H1 (cell line): ENCODE measurements around the gene CDH20. TPM values are rescaled to one million over a fixed set of nuclear protein-coding genes. Genes with fewer than 3 reads are reported as not detected.

ENCODE experiments used
- CBX5 ChIP-seq: fragments of 300-800, 300-1000 bp; sonication (generic); IDR thresholded peaks from 2 replicates; pipeline ENCODE4 v1.7.1; 2016; ENCODE audit warnings: antibody characterized with exemption, low read length, low read depth
- polyA plus RNA-seq, 7 experiments: library from polyadenylated mRNA; depleted of rRNA in 3 of 7; stranded (reverse) in 5 of 7; unstranded in 2 of 7; fragments of >200 nt in 5 of 7; fragments of 200-250 nt in 2 of 7; gene quantifications; 1 replicate in 5 of 7; 2 replicates in 1 of 7; 4 replicates in 1 of 7; pipeline versions ENCODE4 v1.2.1 to v1.2.3, GENCODE V29; 2011 to 2013; ENCODE audit warnings: missing spikeins in 2 of 7, mixed read lengths in 2 of 7
- total RNA-seq: library from RNA; stranded (reverse); fragmentation: NEBNext Ultra II Directional; extraction: Animal tissue kit (Norgen Biotek cat#: 25700); gene quantifications from 2 replicates; pipeline ENCODE4 v1.2.1, GENCODE V29; 2021

CDH20 gene
- total and polyA plus RNA-seq, 2 of the 8 experiments (the other 6 are each of a cell fraction or from before 2014, with no cell fraction given), result 0.07 to 0.12 TPM

DNA sequence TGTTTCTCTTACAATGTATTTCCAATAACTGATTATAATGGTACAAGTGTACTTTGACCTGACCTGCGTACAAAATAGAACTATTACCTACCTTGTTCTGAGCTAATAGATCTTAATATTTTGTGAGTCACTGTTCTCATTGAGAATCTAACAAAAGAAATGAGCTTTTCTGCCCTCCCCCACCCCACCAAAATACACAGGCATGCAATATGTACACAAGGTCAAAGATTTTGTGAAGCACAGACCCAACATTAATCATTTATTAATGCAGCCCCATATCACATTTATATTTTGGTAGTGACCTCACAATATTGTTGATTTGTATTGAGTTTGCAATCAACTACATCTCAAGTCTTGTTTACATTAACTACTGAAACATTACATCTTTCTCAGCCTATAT lies 86.5 kb downstream of the CDH20 start (continued):
- no peak for TF ChIP-seq CBX5
